Astrocyte (in vitro differentiated cells and primary cell): ENCODE data around the gene A1BG. TPM values are rescaled to one million over a fixed set of nuclear protein-coding genes. Genes with fewer than 3 reads are reported as not detected.
A peak's percentile ranks its signal among the peaks of the same experiment; 100 is the strongest.
"Not testable (repeated sequence)": the region's sequence is repeated elsewhere in the genome, so short reads cannot be mapped to it uniquely, and the experiment has no call there.

Experiments
- DNase-seq: peaks from one replicate; pipeline ENCODE4 v3.0.0-alpha.2; 2010; ENCODE audit warnings: low read depth
- FAIRE-seq: peaks from 2 replicates; lab custom pipeline; 2011; peaks lifted over from hg19 to GRCh38; lab: Jason Lieb, UNC
- H2AFZ ChIP-seq: 2 replicates; pipeline ENCODE4 v1.6.0; 2012; ENCODE audit warnings: low read depth, low read length, inconsistent platforms
- H3K27ac ChIP-seq: 2 replicates; pipeline ENCODE4 v1.5.1; 2011; ENCODE audit warnings: low read depth, low read length, inconsistent platforms
- H3K27me3 ChIP-seq: 2 replicates; pipeline ENCODE4 v1.6.0; 2011; ENCODE audit warnings: low read length, inconsistent platforms; ENCODE audit not compliant: insufficient read depth
- H3K36me3 ChIP-seq: 2 replicates; pipeline ENCODE4 v1.5.1; 2011; ENCODE audit warnings: low read length, inconsistent platforms; ENCODE audit not compliant: insufficient read depth
- H3K4me1 ChIP-seq: 2 replicates; pipeline ENCODE4 v1.5.1; 2011; ENCODE audit warnings: low read length, inconsistent platforms; ENCODE audit not compliant: insufficient read depth
- H3K4me2 ChIP-seq: 2 replicates; pipeline ENCODE4 v1.6.0; 2012; ENCODE audit warnings: low read length, inconsistent platforms
- H3K4me3 ChIP-seq: 2 replicates; pipeline ENCODE4 v1.5.1; 2011; ENCODE audit warnings: low read depth, mild to moderate bottlenecking, low read length, inconsistent platforms; ENCODE audit not compliant: insufficient read depth
- H3K79me2 ChIP-seq: 2 replicates; pipeline ENCODE4 v1.6.0; 2012; ENCODE audit warnings: mild to moderate bottlenecking, low read length, inconsistent platforms; ENCODE audit not compliant: insufficient read depth
- H3K9ac ChIP-seq: 2 replicates; pipeline ENCODE4 v1.6.0; 2012; ENCODE audit warnings: mild to moderate bottlenecking, low read length, inconsistent platforms
- H3K9me3 ChIP-seq: 2 replicates; pipeline ENCODE4 v1.5.1; 2012; ENCODE audit warnings: low read depth, mild to moderate bottlenecking, low read length, inconsistent platforms; ENCODE audit not compliant: insufficient read depth
- H4K20me1 ChIP-seq: 2 replicates; pipeline ENCODE4 v1.6.0; 2012; ENCODE audit warnings: low read length, inconsistent platforms; ENCODE audit not compliant: insufficient read depth
- H3K27ac Mint-ChIP-seq: one replicate; pipeline ENCODE4 v1.8.0; 2021; ENCODE audit warnings: mild to moderate bottlenecking, mixed read lengths; ENCODE audit not compliant: unreplicated experiment
- H3K27me3 Mint-ChIP-seq: one replicate; pipeline ENCODE4 v1.8.0; 2021; ENCODE audit warnings: low read depth, mixed read lengths; ENCODE audit not compliant: unreplicated experiment
- H3K36me3 Mint-ChIP-seq: one replicate; pipeline ENCODE4 v1.8.0; 2021; ENCODE audit warnings: low read depth, mixed read lengths; ENCODE audit not compliant: unreplicated experiment
- H3K4me1 Mint-ChIP-seq: one replicate; pipeline ENCODE4 v1.8.0; 2021; ENCODE audit warnings: low read depth, mixed read lengths; ENCODE audit not compliant: unreplicated experiment
- H3K4me3 Mint-ChIP-seq: one replicate; pipeline ENCODE4 v1.8.0; 2021; ENCODE audit warnings: mild to moderate bottlenecking, moderate library complexity, mixed read lengths; ENCODE audit not compliant: unreplicated experiment
- H3K9me3 Mint-ChIP-seq: one replicate; pipeline ENCODE4 v1.8.0; 2021; ENCODE audit warnings: mild to moderate bottlenecking, mixed read lengths; ENCODE audit not compliant: unreplicated experiment
- EZH2 ChIP-seq: IDR thresholded peaks from 2 replicates; pipeline ENCODE4 v1.6.1; 2012; ENCODE audit warnings: mild to moderate bottlenecking, low read length, inconsistent platforms; ENCODE audit not compliant: insufficient read depth
- total RNA-seq: library from RNA; stranded (reverse); gene quantifications from 2 replicates; pipeline ENCODE4 v1.2.1, GENCODE V29; 2021
- TF ChIP-seq, protein P1 (sequence below): IDR thresholded peaks from 2 replicates; pipeline ENCODE4 v1.5.1; 2011; ENCODE audit warnings: low read depth, mild to moderate bottlenecking, inconsistent platforms, low read length, moderate library complexity; ENCODE audit not compliant: insufficient read depth

Gene A1BG
- total RNA-seq, 1 donor from 2014 or later = 32.3 TPM

DNA sequence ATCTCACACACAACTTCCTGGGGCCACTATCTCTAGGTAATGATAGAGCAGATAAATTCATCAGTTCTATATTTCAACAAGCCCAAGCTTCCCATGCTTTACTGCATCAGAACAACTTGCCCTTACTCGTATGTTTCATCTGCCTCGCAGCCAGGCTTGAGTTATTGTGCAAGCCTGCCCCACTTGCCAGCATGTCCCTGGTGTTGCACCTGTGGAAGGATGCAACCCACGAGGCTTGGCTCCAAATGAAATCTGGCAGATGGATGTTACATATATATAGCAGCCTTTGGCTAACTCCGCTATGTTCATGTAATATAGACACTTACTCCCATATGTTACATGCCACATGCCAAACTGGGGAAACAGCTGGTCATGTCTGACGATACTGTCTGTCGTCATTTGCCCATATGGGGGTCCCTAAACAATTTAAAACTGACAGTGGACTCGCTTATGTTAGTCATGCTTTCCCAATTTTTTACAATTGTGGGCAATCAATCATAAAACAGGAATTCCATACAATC lies 41.9 kb downstream of the A1BG start:
- DNase-seq = no peak
- Histone ChIP-seq H3K79me2 (peaks cover 22% of the 10 kb centered on the region), H3K4me3 (no peak overlapping the region), H4K20me1 (peaks cover 31% of the 10 kb centered on the region), H3K4me1 (no peaks in the 10 kb centered on the region), H3K4me2 (no peak overlapping the region), H3K9me3 (no peaks in the 10 kb centered on the region), H3K27ac (no peak overlapping the region), H3K9ac (no peak overlapping the region), H3K36me3 (peaks cover 50% of the 10 kb centered on the region), H3K27me3 (no peaks in the 10 kb centered on the region), H2AFZ (no peak overlapping the region)
- H3K36me3 Mint-ChIP-seq = peaks cover 26% of the 10 kb centered on the region
- TF ChIP-seq, protein P1, sequence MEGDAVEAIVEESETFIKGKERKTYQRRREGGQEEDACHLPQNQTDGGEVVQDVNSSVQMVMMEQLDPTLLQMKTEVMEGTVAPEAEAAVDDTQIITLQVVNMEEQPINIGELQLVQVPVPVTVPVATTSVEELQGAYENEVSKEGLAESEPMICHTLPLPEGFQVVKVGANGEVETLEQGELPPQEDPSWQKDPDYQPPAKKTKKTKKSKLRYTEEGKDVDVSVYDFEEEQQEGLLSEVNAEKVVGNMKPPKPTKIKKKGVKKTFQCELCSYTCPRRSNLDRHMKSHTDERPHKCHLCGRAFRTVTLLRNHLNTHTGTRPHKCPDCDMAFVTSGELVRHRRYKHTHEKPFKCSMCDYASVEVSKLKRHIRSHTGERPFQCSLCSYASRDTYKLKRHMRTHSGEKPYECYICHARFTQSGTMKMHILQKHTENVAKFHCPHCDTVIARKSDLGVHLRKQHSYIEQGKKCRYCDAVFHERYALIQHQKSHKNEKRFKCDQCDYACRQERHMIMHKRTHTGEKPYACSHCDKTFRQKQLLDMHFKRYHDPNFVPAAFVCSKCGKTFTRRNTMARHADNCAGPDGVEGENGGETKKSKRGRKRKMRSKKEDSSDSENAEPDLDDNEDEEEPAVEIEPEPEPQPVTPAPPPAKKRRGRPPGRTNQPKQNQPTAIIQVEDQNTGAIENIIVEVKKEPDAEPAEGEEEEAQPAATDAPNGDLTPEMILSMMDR = no peak
- no peak for TF ChIP-seq EZH2
- H3K9me3 Mint-ChIP-seq = peaks cover 2% of the 10 kb centered on the region
- no peaks in the 10 kb centered on the region for H3K27me3 Mint-ChIP-seq
- no peak overlapping the region for H3K27ac Mint-ChIP-seq
- peaks cover under 1% of the 10 kb centered on the region for H3K4me1 Mint-ChIP-seq
- peak overlapping the region; percentile 6 for H3K4me3 Mint-ChIP-seq
- no peak for FAIRE-seq

- DNase-seq, H3K4me1 Mint-ChIP-seq, H3K27me3 Mint-ChIP-seq, H3K9me3 Mint-ChIP-seq, H3K4me3 ChIP-seq, H3K4me3 Mint-ChIP-seq, H2AFZ ChIP-seq, H3K27ac Mint-ChIP-seq, H3K27me3 ChIP-seq, H3K9ac ChIP-seq, H3K4me1 ChIP-seq, H3K27ac ChIP-seq, FAIRE-seq, H3K4me2 ChIP-seq, H3K9me3 ChIP-seq: not testable (repeated sequence)
- H3K79me2 ChIP-seq = peaks cover 29% of the 10 kb centered on the region
- H4K20me1 ChIP-seq = peaks cover 33% of the 10 kb centered on the region
- H3K36me3 Mint-ChIP-seq = peaks cover 28% of the 10 kb centered on the region
- peaks cover 52% of the 10 kb centered on the region for H3K36me3 ChIP-seq
Measured at GRCh38 chr19:58310685-58311084, 42.6 kb downstream of the A1BG start.

DNA sequence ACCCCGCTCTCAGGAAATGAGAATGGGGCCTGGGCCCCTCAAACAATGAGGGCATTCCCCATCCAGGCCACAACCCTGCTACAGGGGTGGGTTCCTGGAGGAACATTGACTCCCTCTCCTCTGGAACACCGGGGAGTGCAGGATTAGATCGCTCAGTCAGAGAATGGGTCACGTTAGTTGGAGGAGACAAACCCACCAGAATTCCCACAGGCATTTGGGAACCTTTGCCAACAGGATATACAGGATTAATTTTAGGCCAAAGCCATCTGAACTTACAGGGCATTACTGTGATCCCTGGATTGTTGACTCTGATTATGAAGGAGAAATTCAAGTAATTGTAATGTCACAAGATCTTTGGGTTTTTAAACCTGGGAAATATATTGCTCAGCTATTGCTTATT lies 45.6 kb downstream of the A1BG start:
- DNase-seq (no peak), FAIRE-seq (no peak)
- no peaks in the 10 kb centered on the region for H3K9me3 ChIP-seq
- no peak overlapping the region for H3K4me3 ChIP-seq
- peaks cover 39% of the 10 kb centered on the region for H3K79me2 ChIP-seq
- no peak overlapping the region for H2AFZ ChIP-seq
- H3K4me3 Mint-ChIP-seq = no peak overlapping the region
- H3K36me3 ChIP-seq = peaks cover 35% of the 10 kb centered on the region
- peaks cover 10% of the 10 kb centered on the region for H3K4me1 ChIP-seq
- H3K9ac ChIP-seq = no peak overlapping the region
- H3K4me2 ChIP-seq = no peak overlapping the region
- H3K27ac ChIP-seq = no peak overlapping the region
- peaks cover 22% of the 10 kb centered on the region for H3K36me3 Mint-ChIP-seq
- peak overlapping the region; percentile 43 for H3K27ac Mint-ChIP-seq
- no peak for TF ChIP-seq EZH2
- TF ChIP-seq, protein P1 = no peak
- H4K20me1 ChIP-seq = peaks cover 31% of the 10 kb centered on the region
- no peaks in the 10 kb centered on the region for H3K27me3 Mint-ChIP-seq
- H3K9me3 Mint-ChIP-seq = peaks cover 2% of the 10 kb centered on the region
- H3K27me3 ChIP-seq = no peaks in the 10 kb centered on the region
- peaks cover 10% of the 10 kb centered on the region for H3K4me1 Mint-ChIP-seq
